H9 (cell line): ENCODE results near the gene IVNS1ABP. TPM values are rescaled to one million over a fixed set of nuclear protein-coding genes. Genes with fewer than 3 reads are reported as not detected.

ENCODE experiments used
- DNase-seq: peaks from one replicate; pipeline ENCODE4 v3.0.0-alpha.2; 2017
- H2AFZ ChIP-seq: one replicate; pipeline ENCODE4 v1.6.1; 2013; ENCODE audit warnings: mild to moderate bottlenecking, low read length, control low read depth, moderate library complexity
- H2AK5ac ChIP-seq: 2 replicates; pipeline ENCODE4 v1.6.1; 2013; ENCODE audit warnings: low read length, control low read depth, mixed read lengths; ENCODE audit not compliant: insufficient read length
- H2BK120ac ChIP-seq: one replicate; pipeline ENCODE4 v1.6.1; 2013; ENCODE audit warnings: low read depth, mild to moderate bottlenecking, low read length, control low read depth, inconsistent platforms; ENCODE audit not compliant: poor library complexity, severe bottlenecking
- H2BK12ac ChIP-seq: 2 replicates; pipeline ENCODE4 v1.6.1; 2013; ENCODE audit warnings: low read length, control low read depth, mixed read lengths, low read depth; ENCODE audit not compliant: insufficient read length
- H2BK15ac ChIP-seq: 2 replicates; pipeline ENCODE4 v1.6.1; 2013; ENCODE audit warnings: low read depth, low read length, control low read depth
- H2BK20ac ChIP-seq: one replicate; pipeline ENCODE4 v1.6.1; 2013; ENCODE audit warnings: low read depth, mild to moderate bottlenecking, low read length, control low read depth, inconsistent platforms; ENCODE audit not compliant: poor library complexity, severe bottlenecking
- H2BK5ac ChIP-seq: 2 replicates; pipeline ENCODE4 v1.6.1; 2013; ENCODE audit warnings: low read length, control low read depth, mixed read lengths; ENCODE audit not compliant: insufficient read length
- H3K14ac ChIP-seq: 2 replicates; pipeline ENCODE4 v1.6.1; 2013; ENCODE audit warnings: low read length, control low read depth; ENCODE audit not compliant: insufficient read depth
- H3K18ac ChIP-seq: 2 replicates; pipeline ENCODE4 v1.6.1; 2013; ENCODE audit warnings: low read depth, mild to moderate bottlenecking, mixed read lengths, low read length, control low read depth; ENCODE audit not compliant: insufficient read length
- H3K23ac ChIP-seq: 2 replicates; pipeline ENCODE4 v1.6.1; 2013; ENCODE audit warnings: low read length, control low read depth, mixed read lengths, low read depth; ENCODE audit not compliant: insufficient read length
- H3K23me2 ChIP-seq: 2 replicates; pipeline ENCODE4 v1.6.1; 2013; ENCODE audit warnings: low read depth, mild to moderate bottlenecking, mixed read lengths, low read length, control low read depth; ENCODE audit not compliant: insufficient read length, poor library complexity, severe bottlenecking
- H3K27ac ChIP-seq: 2 replicates; pipeline ENCODE4 v1.5.1; 2013; ENCODE audit warnings: low read length, control low read depth, mixed read lengths, low read depth; ENCODE audit not compliant: insufficient read length
- H3K27me3 ChIP-seq: 2 replicates; pipeline ENCODE4 v1.6.1; 2013; ENCODE audit warnings: low read length, control low read depth, inconsistent platforms; ENCODE audit not compliant: insufficient read depth
- H3K4ac ChIP-seq: 2 replicates; pipeline ENCODE4 v1.6.1; 2013; ENCODE audit warnings: low read depth, mild to moderate bottlenecking, control low read depth, inconsistent platforms, low read length, moderate library complexity
- H3K4me1 ChIP-seq: 2 replicates; pipeline ENCODE4 v1.6.1; 2013; ENCODE audit warnings: low read length, control low read depth, inconsistent platforms; ENCODE audit not compliant: insufficient read depth
- H3K4me2 ChIP-seq: 2 replicates; pipeline ENCODE4 v1.6.1; 2013; ENCODE audit warnings: low read length, control low read depth, mixed read lengths; ENCODE audit not compliant: insufficient read length, insufficient read depth
- H3K56ac ChIP-seq: 2 replicates; pipeline ENCODE4 v1.6.1; 2013; ENCODE audit warnings: low read depth, mild to moderate bottlenecking, mixed read lengths, low read length, control low read depth; ENCODE audit not compliant: insufficient read length
- H3K79me1 ChIP-seq: 2 replicates; pipeline ENCODE4 v1.6.1; 2013; ENCODE audit warnings: low read depth, mild to moderate bottlenecking, moderate library complexity, low read length, control low read depth, inconsistent platforms; ENCODE audit not compliant: insufficient read depth, poor library complexity, severe bottlenecking
- H3K79me2 ChIP-seq: 2 replicates; pipeline ENCODE4 v1.6.1; 2013; ENCODE audit warnings: low read length, control low read depth, inconsistent platforms; ENCODE audit not compliant: insufficient read depth
- H3K9ac ChIP-seq: 2 replicates; pipeline ENCODE4 v1.6.1; 2013; ENCODE audit warnings: low read length, control low read depth, mixed read lengths; ENCODE audit not compliant: insufficient read length; ENCODE audit errors: extremely low read depth
- H3K9me3 ChIP-seq: one replicate; pipeline ENCODE4 v1.6.1; 2013; ENCODE audit warnings: low read depth, low read length, inconsistent platforms; ENCODE audit not compliant: control insufficient read depth
- H3T11ph ChIP-seq: one replicate; pipeline ENCODE4 v1.6.1; 2013; ENCODE audit warnings: mild to moderate bottlenecking, low read length, control low read depth, inconsistent platforms
- H4K20me1 ChIP-seq: one replicate; pipeline ENCODE4 v1.6.1; 2013; ENCODE audit not compliant: control insufficient read depth, insufficient read length, insufficient read depth
- H4K5ac ChIP-seq: 2 replicates; pipeline ENCODE4 v1.6.1; 2013; ENCODE audit warnings: low read depth, mild to moderate bottlenecking, mixed read lengths, low read length, control low read depth; ENCODE audit not compliant: insufficient read length
- H4K8ac ChIP-seq: replicated peaks from 2 replicates; pipeline ENCODE4 v1.6.1; 2013; ENCODE audit warnings: low read length, control low read depth, mixed read lengths, low read depth; ENCODE audit not compliant: insufficient read length
- H4K91ac ChIP-seq: 2 replicates; pipeline ENCODE4 v1.6.1; 2013; ENCODE audit warnings: low read depth, mild to moderate bottlenecking, moderate library complexity, mixed read lengths, low read length, control low read depth; ENCODE audit not compliant: insufficient read length
- H3K27ac Mint-ChIP-seq, 3 experiments: 2 replicates in 2 of 3; 3 replicates in 1 of 3; pipeline ENCODE4 v1.8.0; 2020 to 2021; ENCODE audit warnings: mixed read lengths in 3 of 3, mild to moderate bottlenecking in 1 of 3, moderate library complexity in 1 of 3
- H3K27me3 Mint-ChIP-seq: 2 replicates; pipeline ENCODE4 v1.8.0; 2021; ENCODE audit warnings: low read depth, mild to moderate bottlenecking, moderate library complexity, mixed read lengths
- H3K36me3 Mint-ChIP-seq, 3 experiments: 2 replicates in 2 of 3; 3 replicates in 1 of 3; pipeline ENCODE4 v1.8.0; 2020 to 2021; ENCODE audit warnings: low read depth in 3 of 3, mixed read lengths in 3 of 3; ENCODE audit not compliant: insufficient read depth in 1 of 3
- H3K4me1 Mint-ChIP-seq, 2 experiments: 2 replicates each; pipeline ENCODE4 v1.8.0; 2020; ENCODE audit warnings: mixed read lengths in 2 of 2
- H3K4me3 Mint-ChIP-seq, 2 experiments: 2 replicates in 1 of 2; 3 replicates in 1 of 2; pipeline ENCODE4 v1.8.0; 2020 to 2021; ENCODE audit warnings: mild to moderate bottlenecking in 2 of 2, mixed read lengths in 2 of 2, moderate library complexity in 1 of 2
- H3K9me3 Mint-ChIP-seq, 2 experiments: 2 replicates in 1 of 2; 3 replicates in 1 of 2; pipeline ENCODE4 v1.8.0; 2020; ENCODE audit warnings: mild to moderate bottlenecking in 2 of 2, mixed read lengths in 2 of 2, moderate library complexity in 1 of 2
- CTCF ChIP-seq: fragments of 200-600 bp; sonication (generic); conservative IDR thresholded peaks from 3 replicates; pipeline ENCODE4 v1.8.0; 2021; ENCODE audit warnings: antibody characterized with exemption, mild to moderate bottlenecking
- WGBS: extraction: QIAGEN DNeasy Blood & Tissue Kit; methylation state at CpG from one replicate; pipeline ENCODE4 v1.1.7; 2013; ENCODE audit warnings: missing lambda C conversion rate, low lambda C conversion rate, mixed read lengths; ENCODE audit not compliant: insufficient read length; ENCODE audit errors: extremely low coverage; 5-methylcytosine and 5-hydroxymethylcytosine counted together
- total RNA-seq: library from RNA; stranded (reverse); gene quantifications from 2 replicates; pipeline ENCODE4 v1.2.1, GENCODE V29; 2021

IVNS1ABP gene
- total RNA-seq, 1 experiment from 2014 or later = 110 TPM

GRCh38 chr1:185288435-185288834 is 28.6 kb downstream of the IVNS1ABP start:
- no CpG with 5 or more reads among the region's 3 CpGs for WGBS
- TF ChIP-seq CTCF = no peak

More at GRCh38 chr1:185288435-185288834, 28.6 kb downstream of the IVNS1ABP start:
- Histone ChIP-seq H2BK20ac (no peak overlapping the region), H3K79me1 (no peaks in the 10 kb centered on the region), H4K20me1 (no peaks in the 10 kb centered on the region), H3K18ac (no peak overlapping the region), H3K79me2 (no peaks in the 10 kb centered on the region), H3K27ac (no peak overlapping the region), H4K8ac (no peak overlapping the region), H2BK120ac (no peak overlapping the region), H3K4ac (no peak overlapping the region), H3K4me2 (no peak overlapping the region), H4K5ac (no peak overlapping the region), H2AK5ac (no peak overlapping the region), H2BK15ac (no peak overlapping the region), H2BK12ac (no peak overlapping the region), H3K27me3 (no peaks in the 10 kb centered on the region), H3K14ac (no peak overlapping the region), H3K4me1 (no peaks in the 10 kb centered on the region), H3K23me2 (no peaks in the 10 kb centered on the region), H3K9ac (no peak overlapping the region), H3K9me3 (no peaks in the 10 kb centered on the region), H2AFZ (no peak overlapping the region), H3K23ac (no peak overlapping the region), H4K91ac (no peak overlapping the region), H2BK5ac (no peak overlapping the region), H3T11ph (no peak overlapping the region), H3K56ac (no peak overlapping the region)
- no peaks in the 10 kb centered on the region; a peak in 2 of 5 replicates for H3K9me3 Mint-ChIP-seq
- H3K36me3 Mint-ChIP-seq = peaks cover 0 to 5% (median 0%) of the 10 kb centered on the region in 3 experiments; a peak in 2 of 7 replicates
- H3K4me3 Mint-ChIP-seq = no peak overlapping the region
- no peak for DNase-seq
- no peak overlapping the region for H3K27ac Mint-ChIP-seq
- no peaks in the 10 kb centered on the region for H3K27me3 Mint-ChIP-seq
- no peaks in the 10 kb centered on the region for H3K4me1 Mint-ChIP-seq
